ENCODE data around the gene CREB3L2.
"Not testable (repeated sequence)": the region's sequence is repeated elsewhere in the genome, so short reads cannot be mapped to it uniquely, and the experiment has no call there.

CREB3L2 gene

GRCh38 chr7:138001529-138002095, at the start of gene CREB3L2:
Gene CREB3L2 (minus strand): TSS chr7:138002086. CDS start chr7:138001705, 381 bp downstream.
- no peak for DNase-seq (ENCODE audit: low read depth)

- no peak for DNase-seq (ENCODE audit: low read depth)
Measured at GRCh38 chr7:138049505-138050116, 47.7 kb upstream of the CREB3L2 start.

GRCh38 chr7:138047907-138048306, 46.0 kb upstream of the CREB3L2 start:
- DNase-seq (ENCODE audit: low read depth) = no peak

- no peak for DNase-seq (ENCODE audit: low read depth)
Measured at GRCh38 chr7:138044897-138045296, 43.0 kb upstream of the CREB3L2 start.

- not testable (repeated sequence) for DNase-seq (ENCODE audit: low read depth)
Measured at GRCh38 chr7:138040063-138040462, 38.2 kb upstream of the CREB3L2 start.

GRCh38 chr7:138036135-138036534, 34.2 kb upstream of the CREB3L2 start:
- DNase-seq (ENCODE audit: low read depth) = no peak

GRCh38 chr7:138033241-138033640, 31.4 kb upstream of the CREB3L2 start:
- no peak for DNase-seq (ENCODE audit: low read depth)

- no peak for DNase-seq (ENCODE audit: low read depth)
Measured at GRCh38 chr7:138032770-138033169, 30.9 kb upstream of the CREB3L2 start.

GRCh38 chr7:138032186-138032585, 30.3 kb upstream of the CREB3L2 start:
- no peak for DNase-seq (ENCODE audit: low read depth)

- no peak for DNase-seq (ENCODE audit: low read depth)
Measured at GRCh38 chr7:138030679-138031351, 28.9 kb upstream of the CREB3L2 start.

- no peak for DNase-seq (ENCODE audit: low read depth)
Measured at GRCh38 chr7:138029941-138030340, 28.1 kb upstream of the CREB3L2 start.

GRCh38 chr7:138029126-138029525, 27.2 kb upstream of the CREB3L2 start:
- no peak for DNase-seq (ENCODE audit: low read depth)

GRCh38 chr7:138027100-138027499, 25.2 kb upstream of the CREB3L2 start:
- DNase-seq (ENCODE audit: low read depth) = no peak

GRCh38 chr7:138025215-138026186, 23.6 kb upstream of the CREB3L2 start:
- no peak for DNase-seq (ENCODE audit: low read depth)

- DNase-seq (ENCODE audit: low read depth) = no peak
Measured at GRCh38 chr7:138024765-138025164, 22.9 kb upstream of the CREB3L2 start.

- DNase-seq (ENCODE audit: low read depth) = no peak
Measured at GRCh38 chr7:138024343-138024691, 22.4 kb upstream of the CREB3L2 start.

GRCh38 chr7:138023618-138024342, 21.9 kb upstream of the CREB3L2 start:
- DNase-seq (ENCODE audit: low read depth) = no peak

- DNase-seq (ENCODE audit: low read depth) = no peak
Measured at GRCh38 chr7:138021889-138022288, 20.0 kb upstream of the CREB3L2 start.

- no peak for DNase-seq (ENCODE audit: low read depth)
Measured at GRCh38 chr7:138017992-138018391, 16.1 kb upstream of the CREB3L2 start.

- no peak for DNase-seq (ENCODE audit: low read depth)
Measured at GRCh38 chr7:138015096-138015495, 13.2 kb upstream of the CREB3L2 start.

- DNase-seq (ENCODE audit: low read depth) = no peak
Measured at GRCh38 chr7:138014686-138015085, 12.8 kb upstream of the CREB3L2 start.

- not testable (repeated sequence) for DNase-seq (ENCODE audit: low read depth)
Measured at GRCh38 chr7:138014201-138014600, 12.3 kb upstream of the CREB3L2 start.
